Activated T-cell treated with anti-CD3 and anti-CD28 coated beads, Interleukin-2, amount 50 U/mL, for 1 hour (primary cell): Measurements from ENCODE around the gene GALNT9.

Experiments used
- DNase-seq: peaks from one replicate; pipeline ENCODE4 v3.0.0-alpha.2; 2020

Gene GALNT9

GRCh38 chr12:132324841-132325732 lies 4.3 kb downstream of the GALNT9 start:
- DNase-seq, result no peak

GRCh38 chr12:132324173-132324572 lies 5.2 kb downstream of the GALNT9 start:
- DNase-seq, result no peak

GRCh38 chr12:132323171-132324010 lies 6.0 kb downstream of the GALNT9 start:
- peak; percentile 27 for DNase-seq

- no peak for DNase-seq
These were observed 6.9 kb downstream of the GALNT9 start for GRCh38 chr12:132322206-132323132.

- DNase-seq, result no peak
These were observed 7.9 kb downstream of the GALNT9 start for GRCh38 chr12:132321321-132322118.

GRCh38 chr12:132320767-132321211 lies 8.6 kb downstream of the GALNT9 start:
- DNase-seq, result no peak

GRCh38 chr12:132319991-132320570 lies 9.3 kb downstream of the GALNT9 start:
- DNase-seq, result no peak

GRCh38 chr12:132319359-132319950 lies 9.9 kb downstream of the GALNT9 start:
- no peak for DNase-seq

GRCh38 chr12:132318618-132319033 lies 10.8 kb downstream of the GALNT9 start:
- no peak for DNase-seq

- no peak for DNase-seq
These were observed 11.3 kb downstream of the GALNT9 start for GRCh38 chr12:132318135-132318534.

- DNase-seq, result no peak
These were observed 12.0 kb downstream of the GALNT9 start for GRCh38 chr12:132317233-132317938.

- no peak for DNase-seq
These were observed 12.7 kb downstream of the GALNT9 start for GRCh38 chr12:132316497-132317232.

GRCh38 chr12:132315951-132316350 lies 13.4 kb downstream of the GALNT9 start:
- DNase-seq, result no peak

GRCh38 chr12:132315507-132315906 lies 13.9 kb downstream of the GALNT9 start:
- no peak for DNase-seq

- DNase-seq, result no peak
These were observed 14.7 kb downstream of the GALNT9 start for GRCh38 chr12:132314516-132315233.

GRCh38 chr12:132314035-132314434 lies 15.4 kb downstream of the GALNT9 start:
- DNase-seq, result no peak

GRCh38 chr12:132313182-132313581 lies 16.2 kb downstream of the GALNT9 start:
- DNase-seq, result no peak

GRCh38 chr12:132312516-132312915 lies 16.9 kb downstream of the GALNT9 start:
- no peak for DNase-seq
